Measurements from ENCODE around the gene ATP9A.

Gene ATP9A

GRCh38 chr20:51811042-51811355 is 42.8 kb upstream of the ATP9A start:
- Histone ChIP-seq H3K4me3 (ENCODE audit: low read depth, low read length) (no peak overlapping the region), H3K79me2 (no peaks in the 10 kb centered on the region), H2AFZ (no peak overlapping the region), H3K27ac (no peak overlapping the region), H3K27me3 (ENCODE audit: control insufficient read depth, insufficient read depth, low read length) (no peaks in the 10 kb centered on the region), H3K9ac (no peak overlapping the region), H3K9me3 (ENCODE audit: control insufficient read depth, low read length) (no peaks in the 10 kb centered on the region), H3K36me3 (ENCODE audit: control insufficient read depth, insufficient read depth, low read length) (no peaks in the 10 kb centered on the region), H3K4me2 (ENCODE audit: low read length) (no peak overlapping the region), H3K4me1 (no peaks in the 10 kb centered on the region)
- no peak for TF ChIP-seq CTCF (IDR thresholded peaks at IDR 0.05)

DNA sequence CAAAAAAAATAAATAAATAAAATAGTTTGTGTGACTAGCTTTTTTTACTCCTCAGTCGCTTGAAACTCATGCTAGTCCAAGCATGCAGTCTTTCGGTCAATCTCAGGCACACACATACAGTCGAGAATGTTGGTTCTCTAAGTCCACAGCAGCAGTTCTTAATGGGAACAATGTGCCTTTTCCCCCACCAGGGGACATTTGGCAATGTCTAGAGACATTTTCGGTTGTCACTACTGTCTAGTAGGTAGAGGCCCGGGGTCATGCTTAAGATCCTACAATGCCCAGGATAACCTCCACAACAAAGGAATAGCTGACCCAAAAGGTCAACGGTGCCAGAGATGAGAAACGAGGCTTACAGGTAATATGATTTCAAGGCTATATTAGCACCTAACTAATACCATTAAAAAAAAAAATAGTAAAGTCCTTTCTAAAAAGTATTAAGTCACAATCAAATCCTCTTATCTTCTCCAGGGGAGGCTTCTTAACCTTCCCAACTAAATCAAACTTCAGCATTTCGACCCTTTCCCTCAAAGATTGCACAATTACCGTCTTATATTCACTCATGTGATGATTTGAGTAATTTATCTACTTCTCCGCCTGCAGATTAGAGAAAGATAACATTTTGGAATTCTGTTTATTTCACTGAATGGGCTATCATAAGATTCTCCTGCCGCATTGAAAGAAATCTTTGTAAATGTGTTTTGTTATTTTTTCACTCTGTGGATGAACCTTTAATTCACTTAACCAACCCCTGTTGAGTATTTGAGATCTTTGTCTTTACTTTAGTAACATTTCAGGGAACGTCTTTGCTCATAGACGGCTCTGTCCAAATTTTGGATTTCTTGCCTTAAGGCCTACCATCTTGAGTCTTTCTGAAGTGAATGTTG is 42.2 kb upstream of the ATP9A start:
- Histone ChIP-seq H3K79me2 (no peaks in the 10 kb centered on the region), H3K9me3 (ENCODE audit: control insufficient read depth, low read length) (no peaks in the 10 kb centered on the region), H3K36me3 (ENCODE audit: control insufficient read depth, insufficient read depth, low read length) (no peaks in the 10 kb centered on the region)

GRCh38 chr20:51807720-51808250 is 39.6 kb upstream of the ATP9A start:
- H3K36me3 ChIP-seq (ENCODE audit: control insufficient read depth, insufficient read depth, low read length), result no peaks in the 10 kb centered on the region
- no peaks in the 10 kb centered on the region for H3K4me1 ChIP-seq
- no peak overlapping the region for H3K4me2 ChIP-seq (ENCODE audit: low read length)
- no peak overlapping the region for H3K9ac ChIP-seq
- H3K79me2 ChIP-seq, result no peaks in the 10 kb centered on the region
- TF ChIP-seq CTCF (IDR thresholded peaks at IDR 0.05), result no peak
- no peak overlapping the region for H3K27ac ChIP-seq
- no peak overlapping the region for H2AFZ ChIP-seq
- H3K9me3 ChIP-seq (ENCODE audit: control insufficient read depth, low read length), result no peaks in the 10 kb centered on the region
- no peak overlapping the region for H3K4me3 ChIP-seq (ENCODE audit: low read depth, low read length)
- H3K27me3 ChIP-seq (ENCODE audit: control insufficient read depth, insufficient read depth, low read length), result no peaks in the 10 kb centered on the region

More for the DNA sequence above, 42.2 kb upstream of the ATP9A start:
- Histone ChIP-seq H3K4me2 (ENCODE audit: low read length) (no peak overlapping the region), H3K27me3 (ENCODE audit: control insufficient read depth, insufficient read depth, low read length) (no peaks in the 10 kb centered on the region), H3K27ac (no peak overlapping the region), H3K9ac (no peak overlapping the region), H3K4me1 (no peaks in the 10 kb centered on the region), H3K4me3 (ENCODE audit: low read depth, low read length) (no peak overlapping the region), H2AFZ (no peak overlapping the region)
- TF ChIP-seq CTCF (IDR thresholded peaks at IDR 0.05), result no peak

DNA sequence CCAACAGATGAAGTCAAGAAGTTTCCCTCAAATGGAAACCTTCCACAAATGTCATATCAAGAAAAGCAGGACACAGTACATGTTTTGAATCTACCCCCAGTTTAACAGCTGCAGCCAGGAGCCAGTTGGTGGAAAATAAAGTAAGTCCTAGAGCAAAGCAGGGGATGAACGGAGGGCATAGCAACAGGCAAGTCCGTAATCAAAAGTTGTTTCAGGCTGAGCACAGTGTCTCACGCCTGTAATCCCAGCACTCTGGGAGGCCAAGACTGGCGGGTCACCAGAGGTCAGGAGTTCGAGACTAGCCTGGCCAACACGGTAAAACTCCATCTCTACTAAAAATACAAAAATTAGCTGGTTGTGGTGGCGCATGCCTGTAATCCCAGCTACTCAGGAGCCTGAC is 36.6 kb upstream of the ATP9A start:
- Histone ChIP-seq H3K4me1 (no peaks in the 10 kb centered on the region), H3K36me3 (ENCODE audit: control insufficient read depth, insufficient read depth, low read length) (no peaks in the 10 kb centered on the region), H3K9me3 (ENCODE audit: control insufficient read depth, low read length) (no peaks in the 10 kb centered on the region), H3K9ac (no peak overlapping the region), H3K79me2 (no peaks in the 10 kb centered on the region), H3K4me3 (ENCODE audit: low read depth, low read length) (no peak overlapping the region), H2AFZ (no peak overlapping the region), H3K4me2 (ENCODE audit: low read length) (no peak overlapping the region), H3K27ac (no peak overlapping the region), H3K27me3 (ENCODE audit: control insufficient read depth, insufficient read depth, low read length) (no peaks in the 10 kb centered on the region)
- TF ChIP-seq CTCF (IDR thresholded peaks at IDR 0.05), result no peak

Measured in parathyroid adenoma (tissue), 2 donors.